Ovary (tissue), 3 donors: Measurements from ENCODE around the gene NCAPH2.

Source experiments
- EP300 ChIP-seq: sonication (generic); formaldehyde crosslinking; IDR thresholded peaks from one replicate; pipeline ENCODE4 v1.6.1; 2017; ENCODE audit warnings: antibody characterized with exemption
- TF ChIP-seq, protein P1 (sequence below), 3 donors: fragments of 450-650 bp in 2 of 3; fragments of 200-600 bp in 1 of 3; IDR thresholded peaks; one replicate each; pipeline versions ENCODE4 v1.5.1 to v1.8.0; 2016 to 2022; ENCODE audit warnings: antibody characterized with exemption in 3 of 3, mild to moderate bottlenecking in 1 of 3
- donor health status: DM: no; HTN: no; CAD: no.

DNA sequence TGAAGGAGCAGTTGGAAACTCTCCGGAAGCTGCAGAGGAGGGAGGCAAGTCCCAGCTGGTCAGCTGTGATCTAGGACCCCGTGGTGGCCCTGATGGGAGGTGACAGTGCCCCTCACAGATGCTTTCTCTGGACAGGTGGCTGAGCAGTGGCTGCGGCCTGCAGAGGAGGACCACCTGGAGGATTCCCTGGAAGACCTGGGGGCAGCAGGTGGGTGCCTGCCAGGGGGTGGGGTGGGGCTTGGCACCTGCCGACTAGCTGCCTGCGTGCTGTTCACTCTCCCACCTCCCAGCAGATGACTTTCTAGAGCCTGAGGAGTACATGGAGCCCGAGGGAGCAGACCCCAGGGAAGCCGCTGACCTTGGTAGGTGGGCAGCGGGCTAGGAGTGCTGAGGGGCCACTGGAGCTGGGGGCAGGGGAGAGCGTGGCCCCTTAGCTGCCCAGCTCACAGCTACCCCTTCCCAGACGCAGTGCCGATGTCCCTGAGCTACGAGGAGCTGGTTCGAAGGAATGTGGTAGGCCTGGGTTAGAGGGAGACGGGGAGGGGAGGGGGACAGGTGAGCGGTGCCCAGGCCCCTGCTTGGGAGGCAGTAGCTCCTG is 14.3 kb downstream of the NCAPH2 start:
- TF ChIP-seq, protein P1, sequence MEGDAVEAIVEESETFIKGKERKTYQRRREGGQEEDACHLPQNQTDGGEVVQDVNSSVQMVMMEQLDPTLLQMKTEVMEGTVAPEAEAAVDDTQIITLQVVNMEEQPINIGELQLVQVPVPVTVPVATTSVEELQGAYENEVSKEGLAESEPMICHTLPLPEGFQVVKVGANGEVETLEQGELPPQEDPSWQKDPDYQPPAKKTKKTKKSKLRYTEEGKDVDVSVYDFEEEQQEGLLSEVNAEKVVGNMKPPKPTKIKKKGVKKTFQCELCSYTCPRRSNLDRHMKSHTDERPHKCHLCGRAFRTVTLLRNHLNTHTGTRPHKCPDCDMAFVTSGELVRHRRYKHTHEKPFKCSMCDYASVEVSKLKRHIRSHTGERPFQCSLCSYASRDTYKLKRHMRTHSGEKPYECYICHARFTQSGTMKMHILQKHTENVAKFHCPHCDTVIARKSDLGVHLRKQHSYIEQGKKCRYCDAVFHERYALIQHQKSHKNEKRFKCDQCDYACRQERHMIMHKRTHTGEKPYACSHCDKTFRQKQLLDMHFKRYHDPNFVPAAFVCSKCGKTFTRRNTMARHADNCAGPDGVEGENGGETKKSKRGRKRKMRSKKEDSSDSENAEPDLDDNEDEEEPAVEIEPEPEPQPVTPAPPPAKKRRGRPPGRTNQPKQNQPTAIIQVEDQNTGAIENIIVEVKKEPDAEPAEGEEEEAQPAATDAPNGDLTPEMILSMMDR (IDR thresholded peaks at IDR 0.05) = no peak
- TF ChIP-seq EP300 = no peak
